GM21423 (cell line): ENCODE measurements around the gene CNTNAP2.

Experiments used
- ATAC-seq: cut with Tn5 transposase; IDR thresholded peaks from one replicate; pipeline ENCODE4 v1.9.1; 2021; ENCODE audit warnings: mild to moderate bottlenecking, moderate library complexity; ENCODE audit not compliant: unreplicated experiment

CNTNAP2 gene

DNA sequence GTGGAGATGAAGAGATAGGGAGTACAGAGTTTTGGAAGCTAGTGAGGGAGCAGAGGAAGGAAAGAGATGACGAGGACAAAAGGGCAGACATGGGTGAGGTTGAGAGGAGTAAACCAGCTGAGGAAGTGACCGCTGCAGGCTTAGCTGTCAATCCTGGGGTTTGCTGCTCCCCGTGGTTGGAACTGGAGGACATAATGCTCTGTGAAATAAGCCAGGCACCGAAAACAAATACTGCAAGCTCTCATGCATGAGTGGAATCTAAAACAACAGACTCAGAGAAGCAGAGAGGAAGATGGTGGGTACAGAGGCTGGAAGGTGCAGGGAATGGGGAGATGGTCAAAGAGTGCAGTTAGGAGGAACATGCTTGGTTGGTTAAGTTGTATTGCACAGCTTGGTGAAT, 1991.8 kb downstream of the CNTNAP2 start:
- ATAC-seq, result no peak

DNA sequence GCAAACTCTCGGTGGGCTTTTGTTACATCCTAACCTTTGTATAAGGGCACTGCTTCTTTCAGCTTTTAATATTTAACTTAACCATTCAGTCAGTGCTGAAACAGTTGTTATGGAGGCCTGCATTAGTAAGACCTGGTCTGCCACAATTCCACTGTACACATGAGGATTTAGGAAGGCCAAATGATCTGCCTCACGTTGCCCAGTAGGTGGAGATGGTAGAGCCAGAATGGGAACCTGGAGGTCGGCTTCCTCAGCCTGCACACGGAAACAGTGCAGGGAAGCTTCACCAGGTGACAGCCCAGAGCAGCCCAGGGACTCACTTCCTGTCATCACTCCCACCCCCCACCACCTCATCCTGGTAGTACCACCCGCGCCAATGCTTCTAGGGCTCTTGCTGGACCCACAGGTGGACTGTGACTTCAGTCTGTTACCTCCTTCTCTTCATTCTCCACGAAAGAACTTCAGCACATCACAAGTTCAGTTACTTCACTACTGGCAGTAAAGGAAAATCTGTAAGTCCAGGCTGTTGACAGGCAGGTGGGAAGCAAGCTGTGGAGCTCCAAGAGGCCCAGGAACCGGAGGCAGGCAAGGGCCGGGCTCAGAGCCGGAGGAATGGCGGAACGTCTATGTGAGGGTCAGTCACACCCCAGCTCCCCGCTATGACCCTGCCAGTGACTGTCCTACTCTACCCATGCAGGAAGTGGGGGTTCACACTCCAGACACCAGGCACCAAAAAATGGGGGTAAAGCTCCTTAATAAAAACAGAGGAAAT, 1993.7 kb downstream of the CNTNAP2 start:
- no peak for ATAC-seq

DNA sequence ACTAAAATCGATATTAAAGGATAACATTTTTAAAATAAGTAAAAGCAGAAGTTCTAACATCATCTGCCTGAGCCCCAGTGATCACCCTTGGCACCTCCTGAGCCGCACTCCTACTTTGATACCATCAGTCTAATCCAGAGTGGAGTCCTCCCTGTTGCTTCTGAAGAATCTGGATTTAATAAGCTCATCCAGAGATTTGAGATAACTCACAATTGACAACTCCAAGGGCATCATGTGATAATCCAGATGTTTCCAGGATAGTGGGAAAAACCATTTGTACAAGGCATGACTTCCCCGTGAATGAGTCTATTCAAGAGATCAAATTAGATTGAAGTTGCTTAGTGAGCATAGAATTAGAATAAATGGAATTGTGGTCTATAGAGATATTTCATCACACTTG, 1998.2 kb downstream of the CNTNAP2 start:
- no peak for ATAC-seq

DNA sequence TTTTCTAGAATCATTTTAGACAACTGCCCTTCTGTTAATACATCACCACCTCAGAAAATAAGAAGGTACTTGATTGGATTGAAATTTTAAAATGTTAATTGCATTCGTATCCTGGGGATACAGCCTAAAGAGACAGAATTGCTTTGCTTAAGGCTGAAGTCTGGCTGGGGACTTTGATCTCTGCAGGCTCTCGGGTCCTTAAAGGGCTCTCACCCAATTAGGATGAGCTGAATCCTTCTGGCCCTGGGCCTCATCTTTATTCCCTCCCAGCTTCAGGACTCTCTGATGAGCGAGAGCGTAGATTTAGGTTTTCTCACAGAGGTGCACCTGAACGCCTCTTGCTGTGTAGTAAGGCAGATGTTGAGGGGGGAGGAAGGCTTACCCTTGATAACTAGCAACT, 1998.7 kb downstream of the CNTNAP2 start:
- no peak for ATAC-seq

DNA sequence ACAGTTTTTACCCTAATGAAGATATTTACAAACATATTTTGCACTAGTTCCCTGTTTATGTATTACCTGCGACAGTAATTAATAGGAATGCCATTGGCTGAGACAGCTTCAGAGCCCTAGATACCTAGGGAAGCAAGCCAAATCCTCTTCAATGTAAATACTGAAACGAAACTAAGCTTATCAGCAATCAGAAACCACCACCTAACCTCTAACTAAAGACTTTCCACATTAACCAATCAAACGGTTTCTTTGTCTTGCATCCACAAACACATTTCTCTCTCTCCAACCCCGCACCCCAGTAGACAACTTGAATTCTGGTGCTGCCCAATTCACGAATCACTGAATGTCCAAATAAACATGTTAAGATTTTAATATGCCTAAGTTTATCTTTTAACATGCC, 1999.6 kb downstream of the CNTNAP2 start:
- no peak for ATAC-seq

DNA sequence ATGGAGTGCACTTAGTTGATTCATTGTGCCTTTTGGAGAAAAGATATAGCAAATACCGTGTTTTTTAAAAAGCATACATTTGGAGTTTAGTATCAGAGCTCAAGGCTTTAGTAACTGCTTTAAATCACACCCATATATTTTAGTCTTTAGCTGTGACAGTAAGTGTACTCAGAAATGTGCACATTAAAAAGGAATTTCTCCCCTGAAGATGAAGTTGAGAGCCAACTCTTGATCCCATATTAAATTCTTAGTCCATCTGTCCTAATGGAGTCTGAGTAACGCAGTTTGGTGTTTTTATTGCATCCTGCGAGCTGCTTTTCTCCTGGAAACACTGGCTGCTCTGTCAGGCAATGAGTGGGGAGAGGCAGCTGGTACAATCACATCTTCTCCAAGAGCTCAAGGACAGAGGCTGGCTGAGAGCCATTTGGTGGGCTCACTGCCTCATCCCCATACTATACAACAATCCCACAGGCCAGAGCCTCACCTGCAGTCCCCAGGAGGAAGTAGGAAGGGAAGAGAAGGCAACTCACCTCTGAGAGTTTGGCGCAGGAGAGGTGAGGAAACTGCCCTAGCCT, 2000.3 kb downstream of the CNTNAP2 start:
- no peak for ATAC-seq

DNA sequence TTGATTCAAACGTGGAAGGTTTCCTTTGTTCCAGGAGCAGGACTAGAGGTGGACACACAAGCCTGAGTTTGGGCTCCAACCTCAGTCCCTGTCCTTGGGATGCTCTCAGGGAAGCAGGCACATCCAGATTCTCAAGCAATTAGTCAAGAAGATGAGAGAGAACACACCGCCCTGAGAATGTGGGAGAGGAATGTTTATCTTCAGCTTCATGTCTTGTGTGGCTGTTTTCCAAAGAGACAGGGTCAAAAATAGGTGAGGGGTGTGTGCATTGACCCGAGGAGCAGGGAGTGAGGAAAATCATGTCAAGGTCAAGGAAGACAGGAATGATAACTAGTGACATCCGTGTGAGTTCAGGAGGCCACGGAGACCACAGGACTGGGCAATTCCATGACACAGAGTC, 2001.8 kb downstream of the CNTNAP2 start:
- no peak for ATAC-seq

DNA sequence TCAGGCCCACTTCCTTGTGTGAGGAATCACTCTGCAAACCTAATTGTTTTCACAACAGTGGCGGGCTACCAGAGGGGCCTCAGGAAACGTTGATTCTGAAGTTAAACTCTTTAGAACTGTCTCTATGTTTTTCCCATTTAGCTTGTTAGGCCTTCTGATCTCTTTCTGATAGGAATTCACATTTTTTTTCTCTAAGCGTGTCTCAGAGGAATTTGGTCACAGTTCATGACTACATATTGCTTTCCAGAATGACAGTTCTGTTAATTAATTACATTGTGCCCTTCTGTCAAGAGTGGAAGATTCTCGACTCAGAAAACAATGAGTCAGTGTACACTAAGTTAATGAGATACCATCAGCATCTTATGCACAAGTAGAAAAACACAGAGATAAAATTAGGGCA, 2004.8 kb downstream of the CNTNAP2 start:
- ATAC-seq, result no peak

DNA sequence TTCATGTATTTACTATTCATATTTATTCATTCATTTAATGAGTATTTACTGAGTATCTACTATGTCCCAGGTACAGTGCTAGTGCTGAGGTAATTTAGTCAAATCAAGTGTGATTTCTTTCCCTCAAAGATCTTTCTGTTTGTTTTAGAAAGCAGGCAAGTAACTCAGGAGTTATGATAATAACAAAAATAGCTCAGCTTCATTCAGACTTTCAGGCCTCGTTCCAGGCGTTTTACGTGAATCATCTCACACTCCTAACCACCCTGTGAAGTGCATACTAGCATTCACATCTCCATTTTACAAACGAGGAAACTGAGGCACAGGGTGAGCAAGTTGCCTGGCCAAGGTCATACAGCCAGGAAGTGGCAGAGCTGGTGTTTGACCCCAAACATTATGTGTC, 2005.2 kb downstream of the CNTNAP2 start:
- ATAC-seq, result no peak

DNA sequence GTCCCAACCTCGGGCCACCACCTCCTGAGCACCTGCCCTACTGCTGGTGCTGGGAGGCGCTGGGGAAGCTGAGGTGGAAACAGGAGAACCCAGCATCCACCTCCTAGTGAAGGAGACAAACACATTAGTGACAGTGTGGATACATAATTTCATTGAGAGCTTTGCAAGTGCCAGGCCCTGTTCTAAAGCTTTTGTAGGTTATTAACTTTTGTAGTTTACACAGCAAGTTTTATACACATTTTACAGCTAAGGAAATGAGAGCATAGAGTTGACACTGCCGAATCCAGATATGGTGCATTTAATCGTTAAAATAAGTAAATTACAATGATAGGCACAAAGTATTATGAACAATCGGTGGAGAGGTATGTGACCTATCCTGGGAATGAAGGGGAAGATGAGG, 2007.9 kb downstream of the CNTNAP2 start:
- no peak for ATAC-seq

DNA sequence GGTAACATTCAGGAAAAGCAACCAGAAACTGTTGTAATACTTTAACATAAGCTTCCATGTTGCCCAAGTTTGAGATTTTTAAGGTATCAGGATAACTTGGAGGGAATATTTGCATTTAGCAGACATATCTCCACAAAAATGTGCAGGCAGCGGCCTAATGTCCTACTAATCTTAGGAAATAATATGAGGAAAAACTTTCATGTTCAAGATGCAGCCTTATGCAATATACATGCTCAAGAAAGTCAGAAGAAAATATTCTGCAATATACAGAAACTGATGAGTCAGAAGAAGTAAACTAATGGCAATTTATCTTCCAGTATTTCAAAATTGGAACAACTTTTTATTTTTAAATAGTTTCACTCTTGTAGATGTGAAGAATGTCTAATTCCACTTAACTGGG, 2010.8 kb downstream of the CNTNAP2 start:
- ATAC-seq, result no peak

DNA sequence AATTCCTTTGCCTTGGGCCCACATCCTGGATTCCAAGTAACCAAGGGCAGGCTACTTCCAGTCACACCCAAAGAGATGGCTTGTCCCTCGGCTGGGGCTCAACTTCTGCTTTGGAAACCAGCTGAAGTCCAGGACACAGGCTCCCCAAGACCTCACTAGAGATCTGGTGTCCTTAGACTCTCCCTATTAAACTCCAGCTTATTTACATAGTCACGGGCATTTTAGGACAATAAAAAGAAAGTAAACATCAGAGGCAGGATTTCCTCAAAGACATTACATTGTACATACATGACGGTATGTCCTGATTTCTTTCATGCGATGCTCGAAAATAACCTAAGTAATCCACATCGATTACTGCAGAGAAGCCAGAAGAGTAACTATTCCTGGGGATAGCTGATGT, 2012.4 kb downstream of the CNTNAP2 start:
- ATAC-seq, result no peak

DNA sequence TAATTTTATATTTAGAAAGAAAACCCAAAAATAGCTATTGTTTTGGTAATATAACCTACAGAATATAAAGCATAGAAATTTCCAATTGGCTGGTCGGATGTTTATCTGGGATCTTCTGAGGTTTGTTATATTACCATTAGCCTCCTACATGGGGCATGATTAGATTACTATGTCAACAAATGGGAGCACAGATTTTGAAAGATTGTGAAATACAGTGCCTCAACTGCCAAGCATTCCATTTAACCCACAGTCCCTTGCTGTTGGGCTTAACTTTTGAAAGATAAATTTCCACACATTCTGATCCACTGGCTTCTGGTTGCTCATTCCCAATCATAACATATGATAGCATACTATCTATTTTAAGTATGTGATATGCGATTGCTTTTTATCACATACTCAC, 2018.5 kb downstream of the CNTNAP2 start:
- ATAC-seq, result no peak

DNA sequence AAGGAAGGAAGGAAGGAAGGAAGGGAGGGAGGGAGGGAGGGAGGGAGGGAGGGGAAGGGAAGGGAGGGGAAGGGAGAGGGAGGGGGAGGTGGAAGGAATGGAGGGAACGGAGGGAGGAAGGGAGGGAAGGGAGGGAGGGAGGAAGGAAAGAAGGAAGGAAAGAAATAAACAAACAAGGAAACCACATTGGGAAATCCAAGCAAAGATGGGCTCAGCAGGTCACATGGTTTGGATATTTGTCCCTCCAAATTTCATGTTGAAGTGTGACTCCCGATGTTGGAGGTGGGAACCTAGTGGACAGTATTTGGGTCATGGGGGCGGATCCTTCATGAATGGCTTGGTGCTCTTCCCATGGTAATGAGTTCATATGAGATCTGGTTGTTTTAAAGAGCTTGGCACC, 2019.4 kb downstream of the CNTNAP2 start:
- ATAC-seq, result no peak

DNA sequence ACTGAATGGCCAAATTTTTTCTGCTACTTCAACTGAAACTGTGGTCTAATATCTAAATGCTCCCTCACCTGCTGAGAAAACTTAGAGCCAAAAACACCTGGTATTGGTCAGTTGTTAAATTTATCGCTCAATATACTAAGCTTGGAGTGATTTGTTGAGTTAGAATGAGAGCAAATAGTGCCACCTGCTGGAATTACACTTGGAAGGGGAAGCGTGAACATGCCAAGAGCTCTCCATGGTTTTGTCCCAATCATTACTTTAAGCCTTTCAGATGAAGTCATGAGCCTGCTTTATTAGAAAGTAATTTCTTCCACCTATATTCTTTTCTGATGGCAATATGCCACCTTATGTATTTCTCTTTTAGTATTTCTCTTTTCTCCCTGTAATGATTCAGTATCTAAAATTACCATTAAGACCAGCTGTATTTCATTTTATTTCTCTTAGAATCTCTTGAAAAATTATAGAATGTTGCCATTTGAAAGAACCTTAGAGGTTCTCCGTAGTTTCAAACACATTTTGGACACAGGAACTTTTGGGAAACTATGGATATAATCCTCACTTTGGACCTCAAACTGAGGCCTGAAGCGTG, 2026.2 kb downstream of the CNTNAP2 start:
- ATAC-seq, result no peak

DNA sequence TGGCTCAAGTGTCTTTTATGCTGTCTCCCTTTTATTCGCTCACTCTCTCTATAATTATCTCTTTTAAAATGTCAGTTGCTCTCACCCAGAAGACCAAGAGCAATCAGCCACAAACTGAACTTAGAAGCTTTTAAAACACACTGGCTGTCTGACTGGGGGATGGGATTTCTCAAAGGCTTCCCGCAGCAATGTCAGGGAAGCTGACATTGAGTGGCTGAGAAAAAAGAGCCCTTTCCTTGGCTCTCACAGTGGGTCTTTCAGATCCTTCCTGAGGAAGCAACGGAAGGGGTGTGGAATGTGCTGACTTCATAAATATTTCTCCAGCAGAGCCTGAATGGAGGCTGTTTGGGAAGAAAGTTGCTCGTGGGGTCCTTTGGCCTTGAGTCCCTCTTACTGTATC, 2028.2 kb downstream of the CNTNAP2 start:
- no peak for ATAC-seq

DNA sequence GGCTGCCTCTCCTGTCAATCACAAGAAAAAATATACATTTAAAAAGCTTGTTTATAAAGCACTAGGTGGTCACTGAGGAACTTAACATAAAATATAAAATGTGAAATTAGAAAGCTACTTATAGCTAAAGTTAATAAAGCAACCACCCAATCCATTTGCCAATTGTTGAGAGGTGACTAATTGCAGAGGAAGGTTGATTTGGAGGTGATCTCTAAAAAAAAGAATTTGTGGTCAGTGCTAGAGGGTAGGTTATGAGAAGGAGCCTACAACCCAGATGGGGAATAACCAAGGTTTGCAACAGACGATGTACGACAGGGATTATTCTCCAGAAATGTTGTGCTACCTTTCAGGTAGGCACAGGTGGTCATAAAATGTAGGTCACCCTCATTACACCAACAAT, 2029.7 kb downstream of the CNTNAP2 start:
- ATAC-seq, result no peak

DNA sequence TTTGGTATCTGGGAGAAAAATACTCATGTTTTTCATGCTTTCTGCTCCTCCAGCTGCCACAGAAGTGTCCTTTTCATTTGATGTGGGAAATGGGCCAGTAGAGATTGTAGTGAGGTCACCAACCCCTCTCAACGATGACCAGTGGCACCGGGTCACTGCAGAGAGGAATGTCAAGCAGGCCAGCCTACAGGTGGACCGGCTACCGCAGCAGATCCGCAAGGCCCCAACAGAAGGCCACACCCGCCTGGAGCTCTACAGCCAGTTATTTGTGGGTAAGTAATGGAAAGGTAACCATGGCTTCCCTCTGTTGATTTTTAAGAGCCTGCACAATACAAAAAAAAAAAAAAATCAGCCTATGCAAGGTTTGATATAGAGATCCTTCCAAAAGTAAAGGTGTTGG, 2030.8 kb downstream of the CNTNAP2 start:
- ATAC-seq, result no peak

DNA sequence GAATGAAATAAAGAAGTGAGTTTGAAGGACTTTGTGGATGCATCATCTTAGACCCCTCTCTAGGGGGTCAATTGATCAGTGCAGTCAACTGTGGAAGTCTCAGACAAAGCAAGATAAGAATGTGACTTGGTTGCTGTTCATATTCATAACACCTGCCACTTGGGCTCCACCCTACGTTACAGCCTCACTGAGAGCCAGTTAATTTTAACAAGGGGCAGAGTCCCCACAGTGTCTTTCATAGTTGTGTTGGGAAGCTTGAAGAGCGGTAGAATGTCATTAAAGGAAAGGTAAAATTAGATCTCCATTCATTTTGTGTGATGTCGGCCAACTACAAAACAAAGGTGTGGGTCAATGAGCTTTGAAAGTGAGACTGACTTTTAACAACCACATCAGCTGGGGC, 2031.9 kb downstream of the CNTNAP2 start:
- ATAC-seq, result no peak

DNA sequence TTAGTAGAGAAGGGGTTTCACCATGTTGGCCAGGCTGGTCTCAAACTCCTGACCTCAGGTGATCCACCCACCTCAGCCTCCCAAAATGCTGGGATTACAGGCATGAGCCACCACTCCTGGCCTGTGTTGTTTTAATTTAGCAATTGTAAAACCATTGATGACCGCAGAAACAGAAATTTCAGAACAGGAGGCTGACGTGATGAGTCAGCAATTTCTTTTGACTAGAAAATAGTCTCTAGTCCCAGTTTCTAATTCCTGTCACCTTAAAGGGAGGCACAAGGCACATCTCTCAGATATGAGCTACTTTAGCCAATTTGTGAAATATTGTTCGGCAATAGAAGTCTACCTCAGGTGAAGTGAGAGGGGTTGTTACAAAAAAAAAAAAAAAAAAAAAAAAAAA, 2033.1 kb downstream of the CNTNAP2 start:
- no peak for ATAC-seq

DNA sequence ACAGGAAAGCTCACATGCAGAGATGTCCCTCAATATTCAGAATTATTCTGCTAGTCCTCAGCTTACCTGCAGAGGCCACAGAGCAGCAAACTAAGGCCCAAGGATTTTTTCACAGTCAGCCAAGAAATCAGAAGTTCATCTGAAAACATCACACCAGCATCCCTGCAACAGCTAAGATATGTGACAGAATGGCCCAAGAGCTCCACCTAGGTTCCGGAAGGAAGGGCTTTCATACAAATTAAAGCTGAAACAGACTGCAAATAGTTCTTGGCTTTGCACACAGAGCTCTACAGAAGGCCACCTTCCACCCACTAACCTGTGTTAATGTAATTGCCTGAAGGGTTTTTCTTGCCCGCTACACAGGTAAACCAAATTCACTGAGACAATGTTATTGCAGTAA, 2035.2 kb downstream of the CNTNAP2 start:
- ATAC-seq, result no peak

DNA sequence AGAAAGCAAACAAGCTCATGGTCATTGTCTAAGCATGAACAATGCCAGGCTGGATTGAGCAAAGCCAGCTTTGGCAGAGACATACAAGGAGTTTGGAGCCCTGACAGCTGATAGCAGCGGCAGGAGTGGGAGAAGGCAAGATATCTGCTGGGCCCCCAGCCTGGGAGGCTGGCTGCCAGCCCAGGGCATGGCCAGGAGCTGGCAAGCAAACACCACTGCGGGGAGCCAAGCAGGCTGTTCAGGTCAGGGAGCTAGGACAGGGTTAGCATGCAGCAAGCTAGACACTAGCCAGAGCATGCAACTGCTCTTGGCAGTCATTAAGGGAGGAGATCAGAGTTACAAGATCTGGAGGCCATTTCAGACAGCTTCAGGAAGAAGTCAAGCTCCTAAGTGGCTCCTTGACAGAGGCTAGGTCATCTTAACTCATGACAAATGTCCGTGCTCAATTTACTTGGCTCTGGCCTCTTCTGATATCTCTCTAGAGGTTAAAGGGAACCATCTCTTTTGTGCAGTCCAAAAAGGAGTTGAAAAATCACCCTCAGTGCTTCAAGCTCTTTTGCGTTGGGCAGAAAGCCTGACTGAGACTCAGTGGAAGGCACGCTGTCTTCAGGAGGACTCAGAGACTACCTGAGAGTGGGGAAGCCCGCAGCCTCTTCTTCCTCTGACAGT, 2037.1 kb downstream of the CNTNAP2 start:
- no peak for ATAC-seq
